GM12878 (cell line): ENCODE results near the gene DSC2. TPM values are rescaled to one million over a fixed set of nuclear protein-coding genes. Genes with fewer than 3 reads are reported as not detected.

Experiments used
- ATAC-seq: fragments of 200-7000 bp; cut with Tn5 transposase; 3 replicates; pipeline ENCODE4 v1.9.1; 2020; ENCODE audit warnings: mild to moderate bottlenecking, moderate library complexity
- BruUV-seq: library from RNA; stranded (reverse); fragments of 400-500 nt; replicated peaks from 2 replicates; lab custom pipeline; 2021; lab: Mats Ljungman, UMichigan
- CTCF ChIA-PET: fragments of 300-600 bp; sonication (Branson Sonifier 250); formaldehyde crosslinking; extraction: SDS; loops from one replicate; lab custom pipeline; 2021; ENCODE audit warnings: inconsistent platforms; lab: Yijun Ruan, JAX
- POLR2A ChIA-PET: fragments of 350-600 bp; formaldehyde crosslinking; extraction: SDS; loops from one replicate; lab custom pipeline; 2021; ENCODE audit warnings: inconsistent platforms; lab: Charles Lee
- RAD21 ChIA-PET: fragments of 300-600 bp; sonication (Branson Sonifier 250); formaldehyde crosslinking; loops from one replicate; lab custom pipeline; 2023; ENCODE audit warnings: antibody characterized with exemption; ENCODE audit not compliant: unreplicated experiment; lab: Charles Lee
- SMC1A ChIA-PET: fragments of 300-600 bp; sonication (Branson Sonifier 250); formaldehyde crosslinking; loops from one replicate; lab custom pipeline; 2023; ENCODE audit not compliant: unreplicated experiment, uncharacterized antibody; lab: Charles Lee
- DNase-seq: peaks from one replicate; pipeline ENCODE4 v3.0.0-alpha.2; 2011; ENCODE audit warnings: low read depth, low spot score
- FAIRE-seq: peaks from 3 replicates; lab custom pipeline; 2011; peaks lifted over from hg19 to GRCh38; lab: Jason Lieb, UNC
- H2AFZ ChIP-seq: 2 replicates; pipeline ENCODE4 v1.6.0; 2011; ENCODE audit warnings: low read depth, low read length, control low read depth; ENCODE audit not compliant: control insufficient read depth
- H3K27ac ChIP-seq: 2 replicates; pipeline ENCODE4 v1.5.1; 2011; ENCODE audit warnings: control low read depth; ENCODE audit not compliant: control insufficient read depth, insufficient read depth
- H3K27me3 ChIP-seq, 2 experiments: replicated peaks in 1 of 2; 2 replicates each; pipeline versions ENCODE4 v1.6.0 to v1.6.1; 2011; ENCODE audit warnings: low read length in 1 of 2; ENCODE audit not compliant: control insufficient read depth in 2 of 2, insufficient read depth in 2 of 2
- H3K36me3 ChIP-seq, 2 experiments: 2 replicates each; pipeline ENCODE4 v1.5.1; 2011; ENCODE audit warnings: low read length in 1 of 2; ENCODE audit not compliant: control insufficient read depth in 2 of 2, insufficient read depth in 2 of 2
- H3K4me1 ChIP-seq: 2 replicates; pipeline ENCODE4 v1.6.1; 2011; ENCODE audit warnings: mild to moderate bottlenecking, low read length, moderate library complexity, mixed read lengths; ENCODE audit not compliant: control insufficient read depth, insufficient read depth
- H3K4me2 ChIP-seq: 2 replicates; pipeline ENCODE4 v1.6.0; 2011; ENCODE audit warnings: control low read depth; ENCODE audit not compliant: control insufficient read depth, insufficient read depth
- H3K4me3 ChIP-seq: fragments of 200-600 bp; sonication (generic); 2 replicates; pipeline ENCODE4 v1.5.1; 2016
- H3K79me2 ChIP-seq: 2 replicates; pipeline ENCODE4 v1.6.0; 2011; ENCODE audit warnings: low read length; ENCODE audit not compliant: control insufficient read depth, insufficient read depth
- H3K9ac ChIP-seq: 2 replicates; pipeline ENCODE4 v1.8.0; 2011; ENCODE audit warnings: low read length, control low read depth, mixed read lengths; ENCODE audit not compliant: control insufficient read depth, insufficient read depth
- H3K9me3 ChIP-seq: replicated peaks from 3 replicates; pipeline ENCODE4 v1.5.1; 2011; ENCODE audit warnings: mild to moderate bottlenecking, low read length; ENCODE audit not compliant: control insufficient read depth, insufficient read depth
- H4K20me1 ChIP-seq: 2 replicates; pipeline ENCODE4 v1.6.0; 2011; ENCODE audit not compliant: control insufficient read depth, insufficient read depth
- BMI1 ChIP-seq: fragments of 450-650 bp; IDR thresholded peaks from 2 replicates; pipeline ENCODE4 v1.6.1; 2016; ENCODE audit warnings: mild to moderate bottlenecking, moderate library complexity, borderline replicate concordance
- CEBPB ChIP-seq, 2 experiments: fragments of 150-350 bp in 1 of 2; IDR thresholded peaks; 2 replicates each; pipeline ENCODE4 v1.6.1; 2012 to 2014; ENCODE audit warnings: low read depth in 2 of 2, low read length in 2 of 2, borderline replicate concordance in 1 of 2, inconsistent platforms in 1 of 2
- EZH2 ChIP-seq: IDR thresholded peaks from 2 replicates; pipeline ENCODE4 v1.6.1; 2012; ENCODE audit warnings: low read depth, mild to moderate bottlenecking, control low read depth, inconsistent platforms, low read length, borderline replicate concordance; ENCODE audit not compliant: control insufficient read depth
- JUND ChIP-seq: IDR thresholded peaks from 2 replicates; pipeline ENCODE4 v1.6.1; 2012; ENCODE audit warnings: low read depth, mild to moderate bottlenecking, low read length, improper control_type of control experiment, moderate library complexity
- NR2C2 ChIP-seq: IDR thresholded peaks from 2 replicates; pipeline ENCODE4 v1.6.1; 2011; ENCODE audit warnings: borderline replicate concordance, low read depth; ENCODE audit not compliant: control insufficient read depth, insufficient read length
- SP1 ChIP-seq: IDR thresholded peaks from one replicate; pipeline ENCODE4 v1.6.1; 2011; ENCODE audit warnings: low read depth, low read length
- SUZ12 ChIP-seq: fragments of 200-600 bp; sonication (generic); IDR thresholded peaks from one replicate; pipeline ENCODE4 v1.6.1; 2018; ENCODE audit warnings: antibody characterized with exemption, mild to moderate bottlenecking; ENCODE audit not compliant: unreplicated experiment
- WGBS: methylation state at CpG from one replicate; pipeline ENCODE4 v1.1.6; 2016; ENCODE audit warnings: low lambda C conversion rate; ENCODE audit not compliant: insufficient replicate concordance, insufficient coverage; ENCODE audit errors: missing lambda C conversion rate; 5-methylcytosine and 5-hydroxymethylcytosine counted together
- in situ Hi-C: fragments of 300-500 bp; cut with MboI; formaldehyde crosslinking; loops from 9 replicates; pipeline ENCODE4 v1.14.3; 2018; ENCODE audit warnings: mixed read lengths
- intact Hi-C: fragments of 100-400 bp; cut with micrococcal nuclease; formaldehyde crosslinking; loops from one replicate; pipeline ENCODE4 v1.14.2; 2022; ENCODE audit not compliant: unreplicated experiment
- polyA plus RNA-seq, 11 experiments: library from polyadenylated mRNA; depleted of rRNA in 4 of 11; unstranded in 6 of 11; stranded (reverse) in 5 of 11; fragments of >200 nt; fragmentation: Nextera tagmentation in 4 of 11; fragmentation: Illumina TruSeq in 1 of 11; extraction: Ambion mirVana in 4 of 11; extraction: Trizol in 1 of 11; gene quantifications; 1 replicate in 1 of 11; 2 replicates in 10 of 11; pipeline versions ENCODE4 v1.2.1 to v1.2.3, GENCODE V29; 2011 to 2016; ENCODE audit warnings: inconsistent platforms in 2 of 11, missing spikeins in 2 of 11, low read depth in 1 of 11
- total RNA-seq, 4 experiments: library from RNA; depleted of rRNA in 3 of 4; stranded (reverse); fragments of >200 nt in 3 of 4; fragmentation: Illumina TruSeq in 1 of 4; extraction: Trizol in 1 of 4; gene quantifications; 2 replicates each; pipeline versions ENCODE4 v1.2.1 to v1.2.3, GENCODE V29; 2013 to 2021

DSC2 gene
- total and polyA plus RNA-seq, 10 of the 15 experiments (the other 5 are each of a cell fraction or from before 2014, with no cell fraction given) = 1.2 to 4.9 (median 3.0) TPM; not detected in 1

- TF ChIP-seq NR2C2 = no peak
- no peak for TF ChIP-seq BMI1
Measured at GRCh38 chr18:31091350-31091749, 10.9 kb downstream of the DSC2 start (continued).

- no TSS peak for BruUV-seq
- H3K79me2 ChIP-seq = no peaks in the 10 kb centered on the region
- H3K4me2 ChIP-seq = no peak overlapping the region
- ChIA-PET RAD21 (no interaction called here), POLR2A (no interaction called here), CTCF (no interaction called here), SMC1A (no interaction called here)
- H3K4me3 ChIP-seq = no peak overlapping the region
- no peaks in the 10 kb centered on the region for H3K36me3 ChIP-seq
- H3K9ac ChIP-seq = no peak overlapping the region
- no peak for ATAC-seq
- H3K9me3 ChIP-seq = no peaks in the 10 kb centered on the region
- WGBS = 29% methylated on average over 3 of the region's 3 CpGs
- no peaks in the 10 kb centered on the region for H3K27me3 ChIP-seq
- intact Hi-C loops = no loop called here
- FAIRE-seq = no peak
- no peak overlapping the region for H3K27ac ChIP-seq
- TF ChIP-seq CEBPB (IDR thresholded peaks at IDR 0.05; ENCODE audit: borderline replicate concordance in 1 of 2, low read depth in 2 of 2, low read length in 2 of 2) = no peak
- TF ChIP-seq SP1 = no peak
- no peak for TF ChIP-seq SUZ12
- TF ChIP-seq JUND = no peak
- no peak for TF ChIP-seq EZH2
- no peak overlapping the region for H2AFZ ChIP-seq
- DNase-seq = no peak
- H4K20me1 ChIP-seq = no peaks in the 10 kb centered on the region
- in situ Hi-C loops = no loop called here
- H3K4me1 ChIP-seq = no peaks in the 10 kb centered on the region
Measured at GRCh38 chr18:31088532-31088931, 13.7 kb downstream of the DSC2 start.
